GM12878 (cell line): ENCODE measurements around the gene TMEM255A.

Experiments
- MTA3 ChIP-seq: IDR thresholded peaks from 2 replicates; pipeline ENCODE4 v1.6.1; 2012; ENCODE audit warnings: low read length, inconsistent platforms, borderline replicate concordance
- TF ChIP-seq, protein P1 (sequence below): fragments of 450-650 bp; IDR thresholded peaks from 2 replicates; pipeline ENCODE4 v1.6.1; 2014; ENCODE audit warnings: mild to moderate bottlenecking

DNA sequence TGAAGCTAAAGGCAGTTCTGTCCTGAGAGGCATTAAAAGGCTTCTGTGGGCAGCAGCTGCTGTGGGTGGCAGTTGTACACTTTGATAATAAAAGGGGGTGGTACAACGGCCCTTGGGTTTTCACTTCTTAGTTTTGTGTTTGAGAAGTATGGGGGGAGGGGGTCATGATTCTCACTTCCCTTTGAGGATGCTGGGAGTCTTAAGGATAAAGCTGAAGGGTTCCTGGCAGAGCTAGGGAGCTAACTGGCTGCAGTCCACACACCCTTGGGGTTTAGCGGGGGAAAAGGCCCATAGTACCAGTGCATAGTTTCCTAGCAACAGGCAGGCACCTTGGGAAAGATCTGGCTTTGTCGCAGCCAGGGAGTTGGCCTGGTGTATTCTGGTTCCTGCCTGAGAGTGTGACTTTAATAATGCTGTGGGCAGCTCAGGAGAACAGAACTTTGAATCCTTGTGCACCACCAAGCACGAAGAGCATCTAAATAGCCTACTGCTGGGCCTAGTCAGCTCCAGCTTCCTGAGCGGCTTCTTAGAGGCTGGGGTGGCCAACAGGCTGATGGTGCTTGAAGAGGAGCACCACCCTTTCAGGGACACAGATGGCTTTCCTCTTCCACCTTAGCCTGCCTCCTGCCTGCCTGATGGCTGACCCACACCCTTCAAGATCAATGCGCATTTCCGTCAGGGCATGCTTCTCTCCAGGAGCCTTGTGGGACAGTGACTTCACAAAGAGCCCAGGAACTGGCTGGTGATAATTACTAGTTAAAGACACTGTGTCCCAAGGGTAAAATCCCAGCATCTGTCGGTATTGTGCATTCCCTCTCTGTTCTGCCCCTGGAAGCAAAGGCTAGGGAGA is 48.2 kb downstream of the TMEM255A start:
- TF ChIP-seq, protein P1, sequence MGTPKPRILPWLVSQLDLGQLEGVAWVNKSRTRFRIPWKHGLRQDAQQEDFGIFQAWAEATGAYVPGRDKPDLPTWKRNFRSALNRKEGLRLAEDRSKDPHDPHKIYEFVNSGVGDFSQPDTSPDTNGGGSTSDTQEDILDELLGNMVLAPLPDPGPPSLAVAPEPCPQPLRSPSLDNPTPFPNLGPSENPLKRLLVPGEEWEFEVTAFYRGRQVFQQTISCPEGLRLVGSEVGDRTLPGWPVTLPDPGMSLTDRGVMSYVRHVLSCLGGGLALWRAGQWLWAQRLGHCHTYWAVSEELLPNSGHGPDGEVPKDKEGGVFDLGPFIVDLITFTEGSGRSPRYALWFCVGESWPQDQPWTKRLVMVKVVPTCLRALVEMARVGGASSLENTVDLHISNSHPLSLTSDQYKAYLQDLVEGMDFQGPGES, result no peak
- no peak for TF ChIP-seq MTA3
